B cell (primary cell): ENCODE measurements around the gene PTPRN. TPM values are rescaled to one million over a fixed set of nuclear protein-coding genes. Genes with fewer than 3 reads are reported as not detected.

ENCODE experiments used
- ATAC-seq: fragments of 200-7000 bp; cut with Tn5 transposase; one replicate; pipeline ENCODE4 v1.10.0; 2021; ENCODE audit warnings: low read depth, mild to moderate bottlenecking, moderate number of reproducible peaks, moderate library complexity
- CTCF ChIA-PET: fragments of 350-600 bp; sonication (Branson Sonifier 250); formaldehyde crosslinking; loops from one replicate; lab custom pipeline; 2021; ENCODE audit warnings: antibody characterized with exemption, inconsistent platforms; lab: Charles Lee
- POLR2A ChIA-PET: fragments of 350-600 bp; sonication (Branson Sonifier 250); formaldehyde crosslinking; loops from one replicate; lab custom pipeline; 2021; ENCODE audit warnings: antibody characterized with exemption; lab: Charles Lee
- DNase-seq: peaks from one replicate; pipeline ENCODE4 v3.0.0; 2013
- H2AFZ ChIP-seq: 2 replicates; pipeline ENCODE4 v1.6.1; 2012; ENCODE audit warnings: mild to moderate bottlenecking, low read depth, low read length; ENCODE audit not compliant: insufficient read depth, poor library complexity, severe bottlenecking
- H3K27ac ChIP-seq, 2 donors: 1 replicate in 1 of 2; 2 replicates in 1 of 2; pipeline ENCODE4 v1.5.1; 2012 to 2013; ENCODE audit warnings: low read length in 2 of 2, mild to moderate bottlenecking in 2 of 2, moderate library complexity in 1 of 2
- H3K27me3 ChIP-seq, 4 experiments: fragments of 200-600 bp in 1 of 4; sonication (generic) in 1 of 4; replicated peaks in 1 of 4; 1 replicate in 2 of 4; 2 replicates in 2 of 4; pipeline versions ENCODE4 v1.6.1 to v1.7.0; 2013 to 2016; ENCODE audit warnings: low read length in 3 of 4, mild to moderate bottlenecking in 2 of 4, mixed read lengths in 1 of 4, moderate library complexity in 1 of 4; ENCODE audit not compliant: insufficient read depth in 4 of 4, control insufficient read depth in 3 of 4; ENCODE audit errors: control extremely low read depth in 1 of 4
- H3K36me3 ChIP-seq, 2 experiments: replicated peaks in 1 of 2; 1 replicate in 1 of 2; 2 replicates in 1 of 2; pipeline versions ENCODE4 v1.6.1 to v1.7.1; 2013; ENCODE audit warnings: low read length in 1 of 2; ENCODE audit not compliant: insufficient read depth in 2 of 2, control insufficient read depth in 1 of 2; ENCODE audit errors: control extremely low read depth in 1 of 2, extremely low read depth in 1 of 2
- H3K4me1 ChIP-seq, 2 donors: fragments of 200-600 bp in 1 of 2; sonication (generic) in 1 of 2; 1 replicate in 1 of 2; 2 replicates in 1 of 2; pipeline versions ENCODE4 v1.5.1 to v1.6.1; 2013 to 2017; ENCODE audit warnings: low read length in 2 of 2; ENCODE audit not compliant: control insufficient read depth in 2 of 2, insufficient read depth in 2 of 2
- H3K4me2 ChIP-seq: replicated peaks from 2 replicates; pipeline ENCODE3; 2012; ENCODE audit warnings: mild to moderate bottlenecking, low read depth, low read length; ENCODE audit not compliant: poor library complexity, severe bottlenecking
- H3K4me3 ChIP-seq, 5 experiments: fragments of 200-600 bp in 1 of 5; sonication (generic) in 1 of 5; 1 replicate in 3 of 5; 2 replicates in 2 of 5; pipeline versions ENCODE4 v1.5.1 to v1.7.0; 2011 to 2016; ENCODE audit warnings: low read length in 4 of 5, mild to moderate bottlenecking in 4 of 5, low read depth in 2 of 5, control low read depth in 1 of 5, moderate library complexity in 1 of 5; ENCODE audit not compliant: insufficient read depth in 1 of 5; ENCODE audit errors: control extremely low read depth in 1 of 5, extremely low read depth in 1 of 5
- H3K79me2 ChIP-seq: fragments of 200-600 bp; sonication (generic); one replicate; pipeline ENCODE4 v1.6.0; 2016; ENCODE audit warnings: low read length; ENCODE audit not compliant: control insufficient read depth, insufficient read depth
- H3K9ac ChIP-seq: fragments of 200-600 bp; sonication (generic); 2 replicates; pipeline ENCODE4 v1.6.1; 2017; ENCODE audit warnings: mild to moderate bottlenecking, low read length, moderate library complexity
- H3K9me3 ChIP-seq, 3 donors: one replicate each; pipeline versions ENCODE4 v1.6.1 to v1.7.1; 2013; ENCODE audit warnings: low read length in 2 of 3; ENCODE audit not compliant: control insufficient read depth in 2 of 3, insufficient read depth in 1 of 3; ENCODE audit errors: control extremely low read depth in 1 of 3
- H4K20me1 ChIP-seq: 2 replicates; pipeline ENCODE4 v1.6.0; 2012; ENCODE audit warnings: mild to moderate bottlenecking, low read length; ENCODE audit not compliant: insufficient read depth, control insufficient read depth, poor library complexity, severe bottlenecking
- H3K27ac Mint-ChIP-seq: one replicate; pipeline ENCODE4 v1.8.0; 2021; ENCODE audit warnings: mixed read lengths
- H3K27me3 Mint-ChIP-seq: one replicate; pipeline ENCODE4 v1.8.0; 2021; ENCODE audit warnings: mixed read lengths
- H3K4me1 Mint-ChIP-seq: one replicate; pipeline ENCODE4 v1.8.0; 2021; ENCODE audit warnings: mixed read lengths
- H3K4me3 Mint-ChIP-seq: one replicate; pipeline ENCODE4 v1.8.0; 2021; ENCODE audit warnings: mixed read lengths
- H3K9me3 Mint-ChIP-seq: one replicate; pipeline ENCODE4 v1.8.0; 2022; ENCODE audit warnings: mixed read lengths; ENCODE audit not compliant: insufficient read depth
- CTCF ChIP-seq: fragments of 200-600 bp; IDR thresholded peaks from one replicate; pipeline ENCODE4 v1.8.0; 2022; ENCODE audit warnings: antibody characterized with exemption, mild to moderate bottlenecking
- EZH2 ChIP-seq: IDR thresholded peaks from 2 replicates; pipeline ENCODE4 v1.6.1; 2012; ENCODE audit warnings: borderline replicate concordance, low read depth, mild to moderate bottlenecking, moderate library complexity, low read length; ENCODE audit not compliant: insufficient read depth, poor library complexity, severe bottlenecking
- WGBS: methylation state at CpG from one replicate; pipeline ENCODE4 v1.1.5; 2013; ENCODE audit warnings: missing lambda C conversion rate; ENCODE audit not compliant: insufficient coverage; 5-methylcytosine and 5-hydroxymethylcytosine counted together
- intact Hi-C: fragments of 100-400 bp; cut with micrococcal nuclease; formaldehyde crosslinking; loops from one replicate; pipeline ENCODE4 v1.10.0; 2022
- polyA plus RNA-seq: library from polyadenylated mRNA; depleted of rRNA; stranded (reverse); fragments of >200 nt; gene quantifications from 2 replicates; pipeline ENCODE4 v1.2.3, GENCODE V29; 2012
- total RNA-seq, 2 donors: library from RNA; stranded (reverse); fragments of 120-200 nt in 1 of 2; gene quantifications; 1 replicate in 1 of 2; 2 replicates in 1 of 2; pipeline versions ENCODE4 v1.2.3 to v1.2.4, GENCODE V29; 2013 to 2022

PTPRN gene
- total and polyA plus RNA-seq, 2 donors (not counting 1 experiment from before 2014, with no cell fraction given): 0.04 TPM; not detected in 1

DNA sequence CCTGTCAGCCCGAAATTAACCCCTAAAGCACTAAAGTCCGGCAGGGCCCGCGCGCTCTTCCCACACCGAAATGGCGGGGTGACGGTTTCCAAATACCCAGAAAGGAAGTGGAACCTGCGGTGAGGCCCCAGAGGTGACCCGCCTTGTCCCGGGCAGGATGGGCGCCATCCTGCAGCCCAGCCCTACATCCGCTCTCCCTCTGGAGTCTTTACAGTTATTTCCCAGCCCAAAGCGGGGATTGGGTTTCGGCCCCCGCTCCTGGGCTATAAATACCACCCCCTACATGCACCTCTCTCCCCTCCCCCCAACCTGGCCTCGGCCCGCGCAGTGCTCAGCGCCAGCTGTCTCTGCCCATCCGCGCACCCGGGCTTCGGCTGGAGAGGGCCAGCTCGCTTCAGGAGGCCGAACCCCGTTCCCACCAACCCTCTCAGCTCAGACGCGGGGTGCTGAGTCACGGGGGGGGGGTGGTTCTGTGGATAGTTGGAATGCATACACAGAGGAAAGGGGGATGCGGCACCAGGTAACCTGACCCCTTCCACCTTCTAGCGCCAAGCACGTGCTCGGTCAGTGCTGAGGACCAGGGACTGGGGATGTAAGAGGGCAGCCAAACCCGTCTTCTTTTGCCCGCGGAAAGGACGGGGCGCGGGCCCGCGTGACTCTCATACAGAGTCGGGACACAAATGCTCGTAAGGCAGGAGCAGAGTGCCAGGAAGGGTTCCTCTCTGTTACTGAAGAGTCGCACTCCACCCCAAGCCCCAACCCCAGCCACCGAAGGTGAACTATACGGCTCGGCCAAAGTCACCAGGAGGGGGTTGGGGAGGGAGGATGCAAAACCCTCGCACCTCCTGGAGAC lies 56.1 kb downstream of the PTPRN start, which contains the start of gene TUBA4B:
Gene TUBA4B (plus strand): TSS at position 344 of the 853 bp plus-strand sequence. CDS start 165 bp downstream, at position 509.
- ChIA-PET POLR2A (interaction anchor here (0.6 to 4.2 kb wide), 14 partner anchors 8 to 356 kb away, joined by 3 to 106 read pairs (median 6); partner anchors contain the start of genes ABCB6, ANKZF1, ATG9A and CNPPD1), CTCF (interaction anchor here (0.6 to 7.6 kb wide), 16 partner anchors 8 to 82 kb away, joined by 3 to 97 read pairs (median 10); partner anchors contain the start of genes ABCB6, ANKZF1, ATG9A and CNPPD1)
- no peaks in the 10 kb centered on the region for H3K27me3 ChIP-seq
- ATAC-seq: peak; percentile 12
- peaks cover 2 to 31% of the 10 kb centered on the region in 2 experiments for H3K36me3 ChIP-seq
- WGBS: under 1% methylated on average over 39 of the region's 49 CpGs
- peak within 1 kb of the TSS; percentile 83 to 97 (median 90) for H3K4me3 ChIP-seq
- H3K27me3 Mint-ChIP-seq: no peaks in the 10 kb centered on the region
- peak within 1 kb of the TSS; percentile 93 to 94 for H3K27ac ChIP-seq
- H2AFZ ChIP-seq: peak within 1 kb of the TSS; percentile 93
- no peaks in the 10 kb centered on the region for H3K9me3 Mint-ChIP-seq
- H3K4me1 ChIP-seq: peaks cover 42 to 52% of the 10 kb centered on the region in 2 donors
- peaks cover 57% of the 10 kb centered on the region for H3K4me1 Mint-ChIP-seq
- H4K20me1 ChIP-seq: peaks cover 22% of the 10 kb centered on the region
- peaks cover 48% of the 10 kb centered on the region for H3K79me2 ChIP-seq
- H3K4me2 ChIP-seq: peak within 1 kb of the TSS; percentile 100
- intact Hi-C loops: loop anchor here (1.0 to 5.0 kb wide), 5 partner anchors 8 to 1036 kb away; partner anchors contain the start of genes ARPC2, GLB1L, NHEJ1 and STK16
- H3K9me3 ChIP-seq: no peaks in the 10 kb centered on the region
- H3K4me3 Mint-ChIP-seq: peak within 1 kb of the TSS; percentile 87
- peak within 1 kb of the TSS; percentile 96 for H3K27ac Mint-ChIP-seq
- H3K9ac ChIP-seq: peak within 1 kb of the TSS; percentile 90
- peak; percentile 64 for DNase-seq
- no peak for TF ChIP-seq CTCF
- TF ChIP-seq EZH2: no peak
